PC-3 (cell line): ENCODE data around the gene R3HDM2. TPM values are rescaled to one million over a fixed set of nuclear protein-coding genes. Genes with fewer than 3 reads are reported as not detected.

Experiments used
- ATAC-seq: fragments of 200-7000 bp; cut with Tn5 transposase; 2 replicates; pipeline ENCODE4 v1.9.1; 2020; ENCODE audit warnings: mild to moderate bottlenecking, moderate library complexity
- BruUV-seq: library from RNA; stranded (reverse); fragments of 400-500 nt; replicated peaks from 2 replicates; lab custom pipeline; 2021; lab: Mats Ljungman, UMichigan
- CTCF ChIA-PET: fragments of 300-600 bp; sonication (Branson Sonifier 250); formaldehyde crosslinking; loops from one replicate; lab custom pipeline; 2022; ENCODE audit warnings: antibody characterized with exemption; lab: Charles Lee
- POLR2A ChIA-PET: fragments of 300-600 bp; sonication (Branson Sonifier 250); formaldehyde crosslinking; loops from one replicate; lab custom pipeline; 2022; ENCODE audit warnings: antibody characterized with exemption; ENCODE audit not compliant: unreplicated experiment; lab: Charles Lee
- DNase-seq: peaks from one replicate; pipeline ENCODE4 v3.0.0-alpha.2; 2015
- H2AFZ ChIP-seq: fragments of 300-600 bp; sonication (generic); 2 replicates; pipeline ENCODE4 v1.6.0; 2016; ENCODE audit warnings: antibody characterized with exemption, low read length
- H3F3A ChIP-seq: fragments of 300-600 bp; sonication (generic); one replicate; pipeline ENCODE4 v1.6.0; 2017; ENCODE audit warnings: antibody characterized with exemption, low read length, control low read depth, mild to moderate bottlenecking; ENCODE audit not compliant: unreplicated experiment
- H3K27ac ChIP-seq: fragments of 300-600 bp; sonication (generic); 2 replicates; pipeline ENCODE4 v1.5.1; 2016; ENCODE audit warnings: mild to moderate bottlenecking, low read length
- H3K27me3 ChIP-seq: fragments of 300-600 bp; sonication (generic); 2 replicates; pipeline ENCODE4 v1.6.1; 2016; ENCODE audit warnings: low read length, mixed read lengths
- H3K36me3 ChIP-seq: fragments of 300-600 bp; sonication (generic); 2 replicates; pipeline ENCODE4 v1.6.1; 2016; ENCODE audit warnings: low read depth, mixed run types, low read length, mixed read lengths
- H3K4me1 ChIP-seq: fragments of 300-600 bp; sonication (generic); 2 replicates; pipeline ENCODE4 v1.5.1; 2016; ENCODE audit warnings: low read length; ENCODE audit not compliant: insufficient read depth
- H3K4me2 ChIP-seq: fragments of 300-600 bp; sonication (generic); 2 replicates; pipeline ENCODE4 v1.6.0; 2016; ENCODE audit warnings: low read length
- H3K4me3 ChIP-seq: fragments of 300-600 bp; sonication (generic); 2 replicates; pipeline ENCODE4 v1.5.1; 2016; ENCODE audit warnings: mild to moderate bottlenecking, low read length, mixed read lengths
- H3K79me2 ChIP-seq: fragments of 300-600 bp; sonication (generic); 2 replicates; pipeline ENCODE4 v1.6.1; 2017; ENCODE audit warnings: low read length, mixed read lengths
- H3K9ac ChIP-seq: fragments of 300-600 bp; sonication (generic); 2 replicates; pipeline ENCODE4 v1.6.0; 2016; ENCODE audit warnings: mild to moderate bottlenecking, low read length
- H3K9me2 ChIP-seq: fragments of 300-600 bp; sonication (generic); replicated peaks from 2 replicates; pipeline ENCODE4 v1.6.1; 2016; ENCODE audit warnings: mixed run types, low read length, mixed read lengths
- H3K9me3 ChIP-seq: fragments of 300-600 bp; sonication (generic); 2 replicates; pipeline ENCODE4 v1.6.1; 2016; ENCODE audit warnings: low read length, mixed read lengths
- H4K20me1 ChIP-seq: fragments of 300-600 bp; sonication (generic); 2 replicates; pipeline ENCODE4 v1.6.1; 2016; ENCODE audit warnings: low read length, mixed read lengths
- EZH2 ChIP-seq: fragments of 300-600 bp; sonication (generic); IDR thresholded peaks from one replicate; pipeline ENCODE4 v1.6.1; 2017; ENCODE audit warnings: antibody characterized with exemption, mild to moderate bottlenecking, low read length; ENCODE audit not compliant: unreplicated experiment
- EZH2phosphoT487 ChIP-seq: fragments of 300-600 bp; sonication (generic); IDR thresholded peaks from 2 replicates; pipeline ENCODE4 v1.6.1; 2018; ENCODE audit warnings: mild to moderate bottlenecking, antibody characterized with exemption, low read length, borderline replicate concordance
- intact Hi-C: fragments of 100-400 bp; cut with micrococcal nuclease; formaldehyde crosslinking; loops from 2 replicates; pipeline ENCODE4 v1.9.0; 2023
- total RNA-seq: library from RNA; depleted of rRNA; stranded (reverse); fragments of >200 nt; gene quantifications from 2 replicates; pipeline ENCODE4 v1.2.3, GENCODE V29; 2014
- TF ChIP-seq, protein P1 (sequence below): fragments of 300-600 bp; sonication (generic); conservative IDR thresholded peaks from 2 replicates; pipeline ENCODE4 v1.5.1; 2017; ENCODE audit warnings: antibody characterized with exemption, low read depth, mild to moderate bottlenecking, low read length

R3HDM2 gene
- total RNA-seq, 1 experiment from 2014 or later = 14.0 TPM

GRCh38 chr12:57470970-57471656 is 40.3 kb upstream of the R3HDM2 start:
- Histone ChIP-seq H3K9me3 (no peaks in the 10 kb centered on the region), H3K4me1 (no peaks in the 10 kb centered on the region), H3F3A (no peaks in the 10 kb centered on the region), H3K4me2 (no peak overlapping the region), H3K27me3 (peaks cover 77% of the 10 kb centered on the region), H3K9me2 (no peaks in the 10 kb centered on the region), H4K20me1 (no peaks in the 10 kb centered on the region), H3K27ac (no peak overlapping the region), H3K79me2 (no peaks in the 10 kb centered on the region), H3K4me3 (no peak overlapping the region), H3K36me3 (no peaks in the 10 kb centered on the region), H2AFZ (no peak overlapping the region), H3K9ac (no peak overlapping the region)
- TF ChIP-seq EZH2phosphoT487 (no peak), EZH2 (no peak)
- TF ChIP-seq, protein P1, sequence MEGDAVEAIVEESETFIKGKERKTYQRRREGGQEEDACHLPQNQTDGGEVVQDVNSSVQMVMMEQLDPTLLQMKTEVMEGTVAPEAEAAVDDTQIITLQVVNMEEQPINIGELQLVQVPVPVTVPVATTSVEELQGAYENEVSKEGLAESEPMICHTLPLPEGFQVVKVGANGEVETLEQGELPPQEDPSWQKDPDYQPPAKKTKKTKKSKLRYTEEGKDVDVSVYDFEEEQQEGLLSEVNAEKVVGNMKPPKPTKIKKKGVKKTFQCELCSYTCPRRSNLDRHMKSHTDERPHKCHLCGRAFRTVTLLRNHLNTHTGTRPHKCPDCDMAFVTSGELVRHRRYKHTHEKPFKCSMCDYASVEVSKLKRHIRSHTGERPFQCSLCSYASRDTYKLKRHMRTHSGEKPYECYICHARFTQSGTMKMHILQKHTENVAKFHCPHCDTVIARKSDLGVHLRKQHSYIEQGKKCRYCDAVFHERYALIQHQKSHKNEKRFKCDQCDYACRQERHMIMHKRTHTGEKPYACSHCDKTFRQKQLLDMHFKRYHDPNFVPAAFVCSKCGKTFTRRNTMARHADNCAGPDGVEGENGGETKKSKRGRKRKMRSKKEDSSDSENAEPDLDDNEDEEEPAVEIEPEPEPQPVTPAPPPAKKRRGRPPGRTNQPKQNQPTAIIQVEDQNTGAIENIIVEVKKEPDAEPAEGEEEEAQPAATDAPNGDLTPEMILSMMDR = no peak
- no TSS peak for BruUV-seq
- DNase-seq (no peak), ATAC-seq (no peak)
- ChIA-PET POLR2A (no interaction called here), CTCF (no interaction called here)
- intact Hi-C loops = no loop called here

DNA sequence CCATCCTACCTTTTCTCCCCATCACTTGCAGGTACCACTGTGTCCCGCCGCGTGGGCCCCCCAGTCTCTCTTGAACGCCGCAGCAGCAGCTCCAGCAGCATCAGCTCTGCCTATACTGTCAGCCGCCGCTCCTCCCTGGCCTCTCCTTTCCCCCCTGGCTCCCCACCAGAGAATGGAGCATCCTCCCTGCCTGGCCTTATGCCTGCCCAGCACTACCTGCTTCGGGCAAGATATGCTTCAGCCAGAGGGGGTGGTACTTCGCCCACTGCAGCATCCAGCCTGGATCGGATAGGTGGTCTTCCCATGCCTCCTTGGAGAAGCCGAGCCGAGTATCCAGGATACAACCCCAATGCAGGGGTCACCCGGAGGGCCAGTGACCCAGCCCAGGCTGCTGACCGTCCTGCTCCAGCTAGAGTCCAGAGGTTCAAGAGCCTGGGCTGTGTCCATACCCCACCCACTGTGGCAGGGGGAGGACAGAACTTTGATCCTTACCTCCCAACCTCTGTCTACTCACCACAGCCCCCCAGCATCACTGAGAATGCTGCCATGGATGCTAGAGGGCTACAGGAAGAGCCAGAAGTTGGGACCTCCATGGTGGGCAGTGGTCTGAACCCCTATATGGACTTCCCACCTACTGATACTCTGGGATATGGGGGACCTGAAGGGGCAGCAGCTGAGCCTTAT is 39.6 kb upstream of the R3HDM2 start:
- intact Hi-C loops = no loop called here
- no peak overlapping the region for H2AFZ ChIP-seq
- no peak overlapping the region for H3K27ac ChIP-seq
- H4K20me1 ChIP-seq = no peaks in the 10 kb centered on the region
- H3K4me3 ChIP-seq = no peak overlapping the region
- no peaks in the 10 kb centered on the region for H3K9me3 ChIP-seq
- no peaks in the 10 kb centered on the region for H3K4me1 ChIP-seq
- CTCF ChIA-PET = no interaction called here
- H3K79me2 ChIP-seq = no peaks in the 10 kb centered on the region
- H3K9me2 ChIP-seq = no peaks in the 10 kb centered on the region
- H3K4me2 ChIP-seq = no peak overlapping the region
- no peaks in the 10 kb centered on the region for H3K36me3 ChIP-seq
- ATAC-seq (no peak), DNase-seq (no peak)
- POLR2A ChIA-PET = no interaction called here
- H3K9ac ChIP-seq = no peak overlapping the region
- peaks cover 77% of the 10 kb centered on the region for H3K27me3 ChIP-seq
- no peaks in the 10 kb centered on the region for H3F3A ChIP-seq
- no TSS peak for BruUV-seq
- TF ChIP-seq EZH2 (no peak), EZH2phosphoT487 (no peak)
- TF ChIP-seq, protein P1 = no peak
